Endodermal cell (in vitro differentiated cells): ENCODE data around the gene ZNF26. TPM values are rescaled to one million over a fixed set of nuclear protein-coding genes. Genes with fewer than 3 reads are reported as not detected.
A peak's percentile ranks its signal among the peaks of the same experiment; 100 is the strongest.

Experiments used
- DNase-seq: peaks from one replicate; pipeline ENCODE4 v3.0.0-alpha.2; 2017
- H3K27ac ChIP-seq: 2 replicates; pipeline ENCODE4 v1.5.1; 2013; ENCODE audit warnings: mild to moderate bottlenecking, low read depth, low read length, moderate library complexity
- H3K27me3 ChIP-seq: 2 replicates; pipeline ENCODE4 v1.6.1; 2013; ENCODE audit warnings: mild to moderate bottlenecking, low read length, moderate library complexity; ENCODE audit not compliant: insufficient read depth, control insufficient read depth, poor library complexity, severe bottlenecking
- H3K36me3 ChIP-seq: 2 replicates; pipeline ENCODE4 v1.7.0; 2013; ENCODE audit warnings: mild to moderate bottlenecking, low read length, moderate library complexity; ENCODE audit not compliant: control insufficient read depth, insufficient read depth
- H3K4me1 ChIP-seq: one replicate; pipeline ENCODE4 v1.7.0; 2013; ENCODE audit warnings: low read length; ENCODE audit not compliant: control insufficient read depth, insufficient read depth
- H3K4me3 ChIP-seq: 2 replicates; pipeline ENCODE4 v1.5.1; 2013; ENCODE audit warnings: mild to moderate bottlenecking, low read length, moderate library complexity
- H3K9ac ChIP-seq: 2 replicates; pipeline ENCODE4 v1.6.1; 2013; ENCODE audit warnings: mild to moderate bottlenecking, low read length, moderate library complexity; ENCODE audit not compliant: poor library complexity, severe bottlenecking; ENCODE audit errors: extremely low read depth
- H3K9me3 ChIP-seq: 2 replicates; pipeline ENCODE4 v1.6.1; 2013; ENCODE audit warnings: mild to moderate bottlenecking, low read length, moderate library complexity; ENCODE audit not compliant: control insufficient read depth
- H3K27ac Mint-ChIP-seq: 2 replicates; pipeline ENCODE4 v1.8.0; 2020; ENCODE audit warnings: mixed read lengths
- H3K27me3 Mint-ChIP-seq: 2 replicates; pipeline ENCODE4 v1.8.0; 2021; ENCODE audit warnings: mild to moderate bottlenecking, mixed read lengths; ENCODE audit not compliant: insufficient read depth
- H3K36me3 Mint-ChIP-seq: 2 replicates; pipeline ENCODE4 v1.8.0; 2020; ENCODE audit warnings: low read depth, mixed read lengths
- H3K4me1 Mint-ChIP-seq: 2 replicates; pipeline ENCODE4 v1.8.0; 2020; ENCODE audit warnings: mixed read lengths
- H3K4me3 Mint-ChIP-seq: 2 replicates; pipeline ENCODE4 v1.8.0; 2020; ENCODE audit warnings: mild to moderate bottlenecking, moderate library complexity, mixed read lengths
- H3K9me3 Mint-ChIP-seq: 2 replicates; pipeline ENCODE4 v1.8.0; 2020; ENCODE audit warnings: mild to moderate bottlenecking, mixed read lengths
- WGBS, 2 experiments: methylation state at CpG; one replicate each; pipeline versions ENCODE4 v1.1.5 to v1.1.7; 2013; ENCODE audit warnings: missing lambda C conversion rate in 2 of 2, mixed read lengths in 1 of 2; ENCODE audit not compliant: insufficient coverage in 1 of 2, insufficient read length in 1 of 2; 5-methylcytosine and 5-hydroxymethylcytosine counted together
- total RNA-seq, 2 donors: library from RNA; stranded (reverse); fragmentation: NEBNext Ultra II Directional in 1 of 2; extraction: Animal tissue kit (Norgen Biotek cat#: 25700) in 1 of 2; gene quantifications; 2 replicates in 1 of 2; 3 replicates in 1 of 2; pipeline ENCODE4 v1.2.1, GENCODE V29; 2021
- TF ChIP-seq, protein P1 (sequence below): fragments of 200-600 bp; sonication (generic); conservative IDR thresholded peaks from 2 replicates; pipeline ENCODE4 v1.5.0; 2021; ENCODE audit warnings: antibody characterized with exemption, mild to moderate bottlenecking

The ZNF26 gene
- total RNA-seq, 2 donors from 2014 or later, result 13.5 to 16.0 TPM

- WGBS, 2 experiments, result 94 to 100% methylated on average over 2 to 7 of the region's 8 CpGs
- H3K9me3 ChIP-seq, result peaks cover 99% of the 10 kb centered on the region
Observed at GRCh38 chr12:133058203-133059113, 72.3 kb downstream of the ZNF26 start.

DNA sequence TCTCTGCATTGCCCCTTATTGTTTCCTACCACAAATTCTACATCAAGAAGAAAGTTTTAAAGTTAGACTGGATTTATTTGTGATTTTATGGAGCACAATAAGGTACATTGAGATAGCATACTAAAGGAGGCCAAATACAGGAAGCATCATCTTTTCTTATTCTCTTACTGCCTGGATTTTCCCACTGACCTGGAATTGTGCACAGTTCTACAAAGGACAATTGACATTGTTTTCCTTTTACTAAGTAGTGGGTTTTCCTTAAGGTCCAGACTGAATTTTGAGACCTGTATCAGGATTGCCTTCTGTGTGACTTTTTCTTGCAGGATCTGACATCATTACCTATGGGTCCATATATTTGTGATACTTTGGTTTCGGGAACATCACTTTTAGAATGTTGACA is 75.8 kb downstream of the ZNF26 start:
- H3K36me3 Mint-ChIP-seq, result peaks cover 58% of the 10 kb centered on the region
- H3K9ac ChIP-seq, result no peak overlapping the region
- H3K27ac Mint-ChIP-seq, result no peak overlapping the region
- H3K27me3 Mint-ChIP-seq, result peaks cover 3% of the 10 kb centered on the region
- peak overlapping the region; percentile 71 for H3K4me3 ChIP-seq
- TF ChIP-seq, protein P1, sequence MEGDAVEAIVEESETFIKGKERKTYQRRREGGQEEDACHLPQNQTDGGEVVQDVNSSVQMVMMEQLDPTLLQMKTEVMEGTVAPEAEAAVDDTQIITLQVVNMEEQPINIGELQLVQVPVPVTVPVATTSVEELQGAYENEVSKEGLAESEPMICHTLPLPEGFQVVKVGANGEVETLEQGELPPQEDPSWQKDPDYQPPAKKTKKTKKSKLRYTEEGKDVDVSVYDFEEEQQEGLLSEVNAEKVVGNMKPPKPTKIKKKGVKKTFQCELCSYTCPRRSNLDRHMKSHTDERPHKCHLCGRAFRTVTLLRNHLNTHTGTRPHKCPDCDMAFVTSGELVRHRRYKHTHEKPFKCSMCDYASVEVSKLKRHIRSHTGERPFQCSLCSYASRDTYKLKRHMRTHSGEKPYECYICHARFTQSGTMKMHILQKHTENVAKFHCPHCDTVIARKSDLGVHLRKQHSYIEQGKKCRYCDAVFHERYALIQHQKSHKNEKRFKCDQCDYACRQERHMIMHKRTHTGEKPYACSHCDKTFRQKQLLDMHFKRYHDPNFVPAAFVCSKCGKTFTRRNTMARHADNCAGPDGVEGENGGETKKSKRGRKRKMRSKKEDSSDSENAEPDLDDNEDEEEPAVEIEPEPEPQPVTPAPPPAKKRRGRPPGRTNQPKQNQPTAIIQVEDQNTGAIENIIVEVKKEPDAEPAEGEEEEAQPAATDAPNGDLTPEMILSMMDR, result no peak
- H3K27ac ChIP-seq, result no peak overlapping the region
- H3K4me1 Mint-ChIP-seq, result no peaks in the 10 kb centered on the region
- H3K4me1 ChIP-seq, result no peaks in the 10 kb centered on the region
- H3K4me3 Mint-ChIP-seq, result no peak overlapping the region
- DNase-seq, result no peak
- no peaks in the 10 kb centered on the region for H3K27me3 ChIP-seq
- peaks cover 100% of the 10 kb centered on the region for H3K9me3 Mint-ChIP-seq
- WGBS, 2 experiments, result 89 to 100% methylated on average over 1 of the region's 1 CpG
- H3K9me3 ChIP-seq, result peaks cover 100% of the 10 kb centered on the region
- H3K36me3 ChIP-seq, result peaks cover 59% of the 10 kb centered on the region

More at GRCh38 chr12:133058203-133059113, 72.3 kb downstream of the ZNF26 start:
- peaks cover 98% of the 10 kb centered on the region for H3K9me3 Mint-ChIP-seq
- H3K9ac ChIP-seq, result no peak overlapping the region
- H3K4me3 ChIP-seq, result peak overlapping the region; percentile 71
- H3K4me3 Mint-ChIP-seq, result no peak overlapping the region
- H3K4me1 ChIP-seq, result no peaks in the 10 kb centered on the region
- peaks cover 78% of the 10 kb centered on the region for H3K36me3 Mint-ChIP-seq
- H3K27me3 ChIP-seq, result no peaks in the 10 kb centered on the region
- peaks cover 88% of the 10 kb centered on the region for H3K36me3 ChIP-seq
- H3K27ac Mint-ChIP-seq, result no peak overlapping the region
- TF ChIP-seq, protein P1, result no peak
- no peak overlapping the region for H3K27ac ChIP-seq
- H3K27me3 Mint-ChIP-seq, result peaks cover 5% of the 10 kb centered on the region
- no peak for DNase-seq
- H3K4me1 Mint-ChIP-seq, result no peaks in the 10 kb centered on the region

DNA sequence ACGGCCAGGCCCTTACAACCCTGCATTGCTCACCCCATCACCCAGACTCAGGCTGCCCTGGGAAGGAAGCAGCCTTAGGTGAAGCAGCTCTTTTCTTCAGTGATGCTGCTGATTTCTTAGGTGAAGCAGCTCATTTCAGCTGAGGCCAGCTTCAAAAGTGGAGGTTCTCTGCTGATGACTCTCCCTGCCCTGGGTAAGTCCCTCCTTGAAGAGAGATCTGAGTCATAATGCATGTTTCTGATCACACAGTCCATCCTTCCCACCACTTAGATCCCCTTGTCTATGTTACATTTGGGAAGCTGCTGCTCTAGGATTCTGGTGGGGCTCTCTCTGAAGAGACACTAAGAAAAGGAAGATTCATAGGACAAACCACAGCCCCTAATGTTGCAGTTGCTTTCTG is 77.4 kb downstream of the ZNF26 start:
- Histone ChIP-seq H3K27ac (no peak overlapping the region), H3K4me1 (no peaks in the 10 kb centered on the region), H3K27me3 (no peaks in the 10 kb centered on the region), H3K9ac (no peak overlapping the region), H3K9me3 (peaks cover 94% of the 10 kb centered on the region), H3K4me3 (peak overlapping the region; percentile 44), H3K36me3 (peaks cover 43% of the 10 kb centered on the region)
- Mint-ChIP-seq H3K27me3 (peaks cover 3% of the 10 kb centered on the region), H3K27ac (no peak overlapping the region), H3K9me3 (peaks cover 96% of the 10 kb centered on the region), H3K4me3 (no peak overlapping the region), H3K36me3 (peaks cover 42% of the 10 kb centered on the region), H3K4me1 (no peaks in the 10 kb centered on the region)
- TF ChIP-seq, protein P1, result no peak
- no peak for DNase-seq
- WGBS, 2 experiments, result 67 to 91% methylated on average over 1 of the region's 1 CpG
